ENCODE data around the gene SNAPC5. TPM values are rescaled to one million over a fixed set of nuclear protein-coding genes. Genes with fewer than 3 reads are reported as not detected.

Gene SNAPC5, protein sequence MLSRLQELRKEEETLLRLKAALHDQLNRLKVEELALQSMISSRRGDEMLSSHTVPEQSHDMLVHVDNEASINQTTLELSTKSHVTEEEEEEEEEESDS
- total RNA-seq (10 to 100 TPM; 23.4 to 37.5 (median 34.0) TPM), total RNA-seq (19.6 to 45.0 (median 28.4) reads per million in 29 experiments)
- 35.7 TPM for total RNA-seq (2013)

- ChIA-PET POLR2A (interaction anchor here (0.5 to 0.9 kb wide), 3 partner anchors 109 to 210 kb away, joined by 3 read pairs; no protein-coding TSS in a partner anchor), CTCF (interaction anchor here (0.6 to 3.6 kb wide), 18 partner anchors 8 to 990 kb away, joined by 3 to 40 read pairs (median 5); partner anchors contain the start of genes DIS3L (in 1 of the 2), MAP2K1 (in 1 of the 2) and TIPIN (in 1 of the 2))
- Mint-ChIP-seq H3K27me3 (no peaks in the 10 kb centered on the region), H3K9me3 (no peaks in the 10 kb centered on the region), H3K4me1 (peaks cover 62 to 66% (median 62%) of the 10 kb centered on the region in 3 donors), H3K27ac (peak within 1 kb of the TSS; percentile 94 to 97), H3K36me3 (peaks cover 56% of the 10 kb centered on the region), H3K4me3 (peak within 1 kb of the TSS; percentile 93 to 97 (median 96))
- no peaks in the 10 kb centered on the region for H3K9me3 ChIP-seq
- H3K4me3 ChIP-seq (ENCODE audit: control insufficient read depth in 1 of 2, extremely low read depth in 1 of 2, low read length in 1 of 2) = peak within 1 kb of the TSS; percentile 82 to 94
- peak within 1 kb of the TSS; percentile 89 for H3K27ac ChIP-seq (ENCODE audit: low read length)
- DNase-seq (peak; percentile 94 to 99 (median 97)), ATAC-seq (replicated peaks in 1 of 4) (peak; percentile 90 to 93 (median 92))
- 5% methylated on average over 36 of the region's 43 CpGs for WGBS (ENCODE audit: insufficient coverage)
- peaks cover 13 to 33% of the 10 kb centered on the region in 2 experiments for H3K4me1 ChIP-seq (ENCODE audit: control insufficient read depth in 1 of 2, extremely low read depth in 1 of 2, insufficient read depth in 2 of 2, low read length in 2 of 2)
- no peaks in the 10 kb centered on the region for H3K27me3 ChIP-seq (replicated peaks in 1 of 2; ENCODE audit: control insufficient read depth in 2 of 2, extremely low read depth in 1 of 2, insufficient read depth in 2 of 2, low read length in 1 of 2)
- peaks cover 0 to 78% of the 10 kb centered on the region in 2 donors for H3K36me3 ChIP-seq (ENCODE audit: control insufficient read depth in 2 of 2, extremely low read depth in 1 of 2, insufficient read depth in 1 of 2, low read length in 1 of 2)
Measured at GRCh38 chr15:66497502-66498455, at the start of gene SNAPC5. Gene SNAPC5, minus strand, starts transcription at chr15:66497762. Its CDS starts 31 bp downstream, at chr15:66497731.

DNA sequence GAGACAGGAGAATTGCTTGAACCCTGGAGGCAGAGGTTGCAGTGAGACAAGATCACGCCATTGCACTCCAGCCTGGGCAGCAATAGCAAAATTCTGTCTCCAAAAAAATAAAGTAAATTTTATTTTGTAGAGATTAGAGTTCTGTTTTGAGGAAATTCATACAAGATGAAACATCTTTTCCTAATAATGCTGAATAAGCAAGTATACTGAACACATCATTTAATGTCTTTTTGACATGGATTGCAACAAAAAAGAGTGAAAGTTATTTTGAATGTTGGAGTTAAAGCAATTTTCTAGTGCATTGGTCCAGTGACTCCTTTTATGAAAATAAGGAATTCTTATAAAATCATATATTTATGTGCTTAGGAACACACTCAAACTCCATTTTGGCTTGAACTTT is 47.7 kb upstream of the SNAPC5 start:
- Histone ChIP-seq H3K9me3 (no peaks in the 10 kb centered on the region), H3K36me3 (ENCODE audit: control insufficient read depth in 2 of 2, extremely low read depth in 1 of 2, insufficient read depth in 1 of 2, low read length in 1 of 2) (peaks cover 0 to 9% of the 10 kb centered on the region in 2 donors), H3K27me3 (replicated peaks in 1 of 2; ENCODE audit: control insufficient read depth in 2 of 2, extremely low read depth in 1 of 2, insufficient read depth in 2 of 2, low read length in 1 of 2) (no peaks in the 10 kb centered on the region), H3K27ac (ENCODE audit: low read length) (no peak overlapping the region), H3K4me3 (ENCODE audit: control insufficient read depth in 1 of 2, extremely low read depth in 1 of 2, low read length in 1 of 2) (no peak overlapping the region), H3K4me1 (ENCODE audit: control insufficient read depth in 1 of 2, extremely low read depth in 1 of 2, insufficient read depth in 2 of 2, low read length in 2 of 2) (no peaks in the 10 kb centered on the region)
- Mint-ChIP-seq H3K4me1 (no peaks in the 10 kb centered on the region), H3K9me3 (no peaks in the 10 kb centered on the region), H3K27ac (no peak overlapping the region), H3K36me3 (peaks cover 45% of the 10 kb centered on the region), H3K27me3 (no peaks in the 10 kb centered on the region), H3K4me3 (no peak overlapping the region)
- POLR2A ChIA-PET = no interaction called here
- CTCF ChIA-PET = interaction anchor here in 1 of 2 donors (0.7 kb wide), 1 partner anchor 1502 kb away, joined by 3 read pairs; no protein-coding TSS in a partner anchor
- DNase-seq = no peak
- no peak for ATAC-seq (replicated peaks in 1 of 4)
- 100% methylated on average over 1 of the region's 1 CpG for WGBS (ENCODE audit: insufficient coverage)

DNA sequence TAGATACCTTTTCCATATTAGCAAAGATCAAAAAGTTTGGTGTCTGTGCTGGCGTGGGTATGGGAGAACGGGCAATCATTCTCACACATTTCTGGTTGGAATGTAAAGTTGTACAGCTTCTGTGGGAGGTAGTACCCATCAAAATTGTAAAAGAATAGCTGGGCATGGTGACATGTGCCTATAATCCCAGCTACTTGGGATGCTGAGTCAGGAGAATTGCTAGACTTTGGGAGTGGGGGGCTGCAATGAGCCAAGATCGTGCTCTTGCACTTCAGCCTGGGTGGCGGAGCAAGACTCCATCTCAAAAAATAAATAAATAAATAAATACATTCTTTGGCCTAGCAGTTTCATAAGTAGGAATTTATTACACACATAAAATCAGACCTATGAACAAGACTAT is 45.3 kb upstream of the SNAPC5 start:
- H3K27me3 Mint-ChIP-seq = no peaks in the 10 kb centered on the region
- ATAC-seq (replicated peaks in 1 of 4) (no peak), DNase-seq (no peak)
- ChIA-PET CTCF (no interaction called here), POLR2A (no interaction called here)
- H3K36me3 Mint-ChIP-seq = peaks cover 47% of the 10 kb centered on the region
- Histone ChIP-seq H3K36me3 (ENCODE audit: control insufficient read depth in 2 of 2, extremely low read depth in 1 of 2, insufficient read depth in 1 of 2, low read length in 1 of 2) (peaks cover 0 to 19% of the 10 kb centered on the region in 2 donors), H3K27ac (ENCODE audit: low read length) (no peak overlapping the region), H3K4me3 (ENCODE audit: control insufficient read depth in 1 of 2, extremely low read depth in 1 of 2, low read length in 1 of 2) (no peak overlapping the region), H3K9me3 (no peaks in the 10 kb centered on the region), H3K4me1 (ENCODE audit: control insufficient read depth in 1 of 2, extremely low read depth in 1 of 2, insufficient read depth in 2 of 2, low read length in 2 of 2) (no peaks in the 10 kb centered on the region), H3K27me3 (replicated peaks in 1 of 2; ENCODE audit: control insufficient read depth in 2 of 2, extremely low read depth in 1 of 2, insufficient read depth in 2 of 2, low read length in 1 of 2) (no peaks in the 10 kb centered on the region)
- H3K4me3 Mint-ChIP-seq = no peak overlapping the region
- H3K9me3 Mint-ChIP-seq = no peaks in the 10 kb centered on the region
- H3K4me1 Mint-ChIP-seq = no peaks in the 10 kb centered on the region
- no peak overlapping the region for H3K27ac Mint-ChIP-seq
- WGBS (ENCODE audit: insufficient coverage) = 100% methylated on average over 2 of the region's 4 CpGs

GRCh38 chr15:66535056-66535455 is 37.5 kb upstream of the SNAPC5 start:
- H3K27ac ChIP-seq (ENCODE audit: low read length) = no peak overlapping the region
- CTCF ChIA-PET = no interaction called here
- Mint-ChIP-seq H3K4me3 (no peak overlapping the region), H3K27me3 (no peaks in the 10 kb centered on the region), H3K36me3 (peaks cover 48% of the 10 kb centered on the region), H3K27ac (no peak overlapping the region), H3K9me3 (no peaks in the 10 kb centered on the region), H3K4me1 (no peaks in the 10 kb centered on the region)
- H3K4me3 ChIP-seq (ENCODE audit: control insufficient read depth in 1 of 2, extremely low read depth in 1 of 2, low read length in 1 of 2) = no peak overlapping the region
- H3K27me3 ChIP-seq (replicated peaks in 1 of 2; ENCODE audit: control insufficient read depth in 2 of 2, extremely low read depth in 1 of 2, insufficient read depth in 2 of 2, low read length in 1 of 2) = no peaks in the 10 kb centered on the region
- H3K9me3 ChIP-seq = no peaks in the 10 kb centered on the region
- 95% methylated on average over 3 of the region's 9 CpGs for WGBS (ENCODE audit: insufficient coverage)
- no peaks in the 10 kb centered on the region for H3K4me1 ChIP-seq (ENCODE audit: control insufficient read depth in 1 of 2, extremely low read depth in 1 of 2, insufficient read depth in 2 of 2, low read length in 2 of 2)
- peaks cover 0 to 16% of the 10 kb centered on the region in 2 donors for H3K36me3 ChIP-seq (ENCODE audit: control insufficient read depth in 2 of 2, extremely low read depth in 1 of 2, insufficient read depth in 1 of 2, low read length in 1 of 2)
- DNase-seq (no peak), ATAC-seq (replicated peaks in 1 of 4) (no peak)
- POLR2A ChIA-PET = no interaction called here

DNA sequence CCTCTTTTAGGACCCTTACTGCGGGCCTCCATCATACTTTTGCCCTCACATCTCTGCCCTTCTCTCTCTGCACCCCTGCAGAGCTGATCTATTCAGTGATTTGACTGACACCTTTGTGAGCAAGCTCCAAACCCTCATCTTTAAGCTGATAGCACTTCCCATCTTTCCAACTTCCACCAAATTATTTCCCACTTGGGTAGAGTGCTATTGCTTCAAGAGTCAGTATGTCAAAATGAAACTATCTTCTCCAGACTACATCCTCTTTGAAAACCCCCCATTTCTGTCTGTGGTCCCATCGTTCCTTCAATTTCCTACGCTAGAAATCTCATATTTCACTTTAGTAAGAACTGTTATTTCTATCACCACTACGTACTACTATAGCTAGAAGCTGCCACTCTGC is 27.3 kb upstream of the SNAPC5 start:
- H3K9me3 Mint-ChIP-seq = no peaks in the 10 kb centered on the region

GRCh38 chr15:66523926-66524325 is 26.4 kb upstream of the SNAPC5 start:
- H3K36me3 Mint-ChIP-seq = peaks cover 41% of the 10 kb centered on the region
- Histone ChIP-seq H3K36me3 (ENCODE audit: control insufficient read depth in 2 of 2, extremely low read depth in 1 of 2, insufficient read depth in 1 of 2, low read length in 1 of 2) (peaks cover 0 to 18% of the 10 kb centered on the region in 2 donors), H3K27me3 (replicated peaks in 1 of 2; ENCODE audit: control insufficient read depth in 2 of 2, extremely low read depth in 1 of 2, insufficient read depth in 2 of 2, low read length in 1 of 2) (no peaks in the 10 kb centered on the region), H3K9me3 (no peaks in the 10 kb centered on the region), H3K27ac (ENCODE audit: low read length) (no peak overlapping the region), H3K4me3 (ENCODE audit: control insufficient read depth in 1 of 2, extremely low read depth in 1 of 2, low read length in 1 of 2) (no peak overlapping the region), H3K4me1 (ENCODE audit: control insufficient read depth in 1 of 2, extremely low read depth in 1 of 2, insufficient read depth in 2 of 2, low read length in 2 of 2) (no peaks in the 10 kb centered on the region)
- H3K4me1 Mint-ChIP-seq = no peaks in the 10 kb centered on the region
- no peak for ATAC-seq (replicated peaks in 1 of 4)
- POLR2A ChIA-PET = no interaction called here
- no peak for DNase-seq
- H3K27me3 Mint-ChIP-seq = no peaks in the 10 kb centered on the region
- no peaks in the 10 kb centered on the region for H3K9me3 Mint-ChIP-seq
- CTCF ChIA-PET = no interaction called here
- H3K4me3 Mint-ChIP-seq = no peak overlapping the region
- no peak overlapping the region for H3K27ac Mint-ChIP-seq
- WGBS (ENCODE audit: insufficient coverage) = no CpG with 5 or more reads among the region's 3 CpGs

More for the DNA sequence above, 27.3 kb upstream of the SNAPC5 start:
- H3K9me3 ChIP-seq = no peaks in the 10 kb centered on the region
- H3K27ac ChIP-seq (ENCODE audit: low read length) = no peak overlapping the region
- peaks cover 45% of the 10 kb centered on the region for H3K36me3 Mint-ChIP-seq
- H3K27ac Mint-ChIP-seq = no peak overlapping the region
- H3K4me1 ChIP-seq (ENCODE audit: control insufficient read depth in 1 of 2, extremely low read depth in 1 of 2, insufficient read depth in 2 of 2, low read length in 2 of 2) = no peaks in the 10 kb centered on the region
- no peaks in the 10 kb centered on the region for H3K27me3 Mint-ChIP-seq
- no peak for DNase-seq
- 94% methylated on average over 3 of the region's 4 CpGs for WGBS (ENCODE audit: insufficient coverage)
- H3K4me3 Mint-ChIP-seq = no peak overlapping the region
- no peak for ATAC-seq (replicated peaks in 1 of 4)
- ChIA-PET CTCF (no interaction called here), POLR2A (no interaction called here)
- no peaks in the 10 kb centered on the region for H3K4me1 Mint-ChIP-seq
- H3K4me3 ChIP-seq (ENCODE audit: control insufficient read depth in 1 of 2, extremely low read depth in 1 of 2, low read length in 1 of 2) = no peak overlapping the region
- H3K36me3 ChIP-seq (ENCODE audit: control insufficient read depth in 2 of 2, extremely low read depth in 1 of 2, insufficient read depth in 1 of 2, low read length in 1 of 2) = peaks cover 0 to 24% of the 10 kb centered on the region in 2 donors
- no peaks in the 10 kb centered on the region for H3K27me3 ChIP-seq (replicated peaks in 1 of 2; ENCODE audit: control insufficient read depth in 2 of 2, extremely low read depth in 1 of 2, insufficient read depth in 2 of 2, low read length in 1 of 2)
